Muscle of back (tissue), 11 donors: ENCODE results near the gene TMEM132C. TPM values are rescaled to one million over a fixed set of nuclear protein-coding genes. Genes with fewer than 3 reads are reported as not detected.

Source experiments
- DNase-seq, 3 donors: peaks; one replicate each; pipeline versions ENCODE4 v3.0.0 to v3.0.0-alpha.2; 2013
- polyA plus RNA-seq, 10 donors: library from polyadenylated mRNA; unstranded; fragments of 120-200 nt; gene quantifications; one replicate each; pipeline ENCODE4 v1.2.1, GENCODE V29; 2013; ENCODE audit not compliant: insufficient read length in 10 of 10

The TMEM132C gene
- polyA plus RNA-seq, 10 donors, result 1.9 to 29.1 (median 4.1) TPM

DNA sequence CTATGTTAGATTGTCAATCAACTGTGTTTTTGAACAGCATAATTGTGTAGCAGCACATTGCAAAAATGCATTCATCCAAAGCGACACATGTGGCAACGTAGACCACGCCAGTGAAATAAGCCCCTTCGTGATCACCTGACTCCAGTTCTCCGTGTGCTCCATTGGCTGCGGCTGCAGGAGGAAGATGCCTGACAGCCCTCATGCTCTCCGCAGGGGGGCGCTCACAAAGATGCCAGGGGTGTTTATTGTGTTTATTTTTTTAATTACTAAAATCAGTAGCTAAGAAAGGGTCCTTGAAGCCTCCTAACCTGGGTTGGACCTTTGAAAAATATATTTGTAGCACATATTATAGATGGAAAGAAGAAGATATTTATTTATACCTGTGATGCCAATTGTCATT is 440.5 kb downstream of the TMEM132C start:
- DNase-seq, result no peak

DNA sequence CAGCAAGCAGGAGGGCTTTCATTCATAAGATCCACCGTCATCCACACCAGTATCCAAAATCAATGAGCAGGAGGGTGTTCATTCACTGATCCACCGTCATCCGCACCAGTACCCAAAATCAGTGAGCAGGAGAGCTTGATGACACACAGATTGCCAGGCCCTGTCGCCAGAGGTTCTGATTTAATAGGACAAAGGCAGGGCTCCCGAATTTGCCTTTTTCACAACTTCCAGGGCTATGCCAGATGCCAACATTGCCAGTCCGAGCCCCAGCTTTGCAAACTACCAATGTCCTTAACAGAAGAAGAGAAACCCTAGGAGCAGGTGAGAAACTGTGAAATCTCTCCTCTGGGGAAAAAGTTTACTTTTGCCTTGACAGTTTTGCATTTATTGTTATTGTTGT is 441.8 kb downstream of the TMEM132C start:
- DNase-seq, result no peak

DNA sequence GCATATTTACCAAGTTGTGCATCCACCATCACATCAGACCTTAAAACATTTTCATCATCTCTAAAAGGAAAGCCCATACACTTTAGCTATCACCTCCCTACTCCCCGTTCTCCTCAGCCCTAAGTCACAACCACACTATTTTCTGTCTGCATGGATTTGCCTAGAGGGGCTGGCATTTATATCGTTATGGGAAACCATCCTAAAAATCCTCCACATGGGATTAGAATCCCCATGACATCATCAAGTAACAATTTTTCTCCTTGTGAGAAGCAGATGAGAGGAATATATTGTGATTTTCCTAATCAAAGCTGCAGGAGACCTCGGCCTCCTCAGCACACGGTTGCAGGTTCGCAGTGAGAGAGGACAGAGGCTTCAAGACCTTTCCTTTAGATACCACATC is 442.7 kb downstream of the TMEM132C start:
- DNase-seq, result no peak

DNA sequence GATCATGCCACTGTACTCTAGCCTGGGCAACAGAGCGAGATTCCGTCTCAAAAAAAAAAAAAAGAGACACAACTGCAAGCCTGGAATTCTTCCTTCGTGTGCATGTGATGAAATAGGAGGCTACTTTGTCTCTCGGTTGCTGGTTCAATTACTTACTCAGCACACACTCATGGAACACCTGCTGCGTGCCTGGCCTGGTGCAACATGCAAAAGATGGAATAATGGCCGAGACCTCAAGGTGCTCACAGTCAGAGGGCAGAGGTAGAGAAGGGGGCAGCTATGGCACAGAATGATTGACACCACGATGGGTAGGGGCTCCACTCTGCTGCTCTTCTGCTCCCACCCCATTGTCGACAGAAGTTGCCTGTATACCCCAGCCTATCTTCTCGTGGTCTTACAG is 444.5 kb downstream of the TMEM132C start:
- no peak for DNase-seq

GRCh38 chr12:128712622-128713021 is 445.7 kb downstream of the TMEM132C start:
- no peak for DNase-seq

- no peak for DNase-seq
These were observed 448.5 kb downstream of the TMEM132C start for GRCh38 chr12:128715485-128715884.

- DNase-seq, result no peak
These were observed 457.6 kb downstream of the TMEM132C start for GRCh38 chr12:128724468-128725046.

GRCh38 chr12:128726886-128727285 is 459.9 kb downstream of the TMEM132C start:
- no peak for DNase-seq

DNA sequence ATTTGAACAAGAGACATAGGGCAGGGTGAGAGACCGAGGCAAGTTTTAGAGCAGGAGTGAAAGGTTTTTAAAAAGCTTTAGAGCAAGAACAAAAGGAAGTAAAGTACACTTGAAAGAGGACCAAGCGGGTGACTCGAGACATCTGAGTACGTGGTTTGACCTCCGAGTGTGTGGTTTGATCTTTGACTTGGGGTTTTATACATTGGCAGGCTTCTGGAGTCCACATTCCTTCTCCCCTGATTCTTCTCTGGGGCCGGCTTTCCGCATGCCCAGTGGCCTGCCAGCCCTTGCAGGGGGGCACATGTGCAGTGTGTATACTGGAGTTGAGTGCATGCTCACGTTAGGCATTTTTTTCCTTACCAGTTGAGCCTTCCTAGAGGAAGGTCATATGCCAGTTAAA is 460.5 kb downstream of the TMEM132C start:
- DNase-seq, result no peak

- no peak for DNase-seq
These were observed 461.0 kb downstream of the TMEM132C start for GRCh38 chr12:128727999-128728398.

GRCh38 chr12:128729628-128730121 is 462.7 kb downstream of the TMEM132C start:
- DNase-seq, result no peak

GRCh38 chr12:128734371-128734770 is 467.4 kb downstream of the TMEM132C start:
- DNase-seq, result peak in 1 of 3 donors; percentile 22

GRCh38 chr12:128737292-128737966 is 470.5 kb downstream of the TMEM132C start:
- no peak for DNase-seq

DNA sequence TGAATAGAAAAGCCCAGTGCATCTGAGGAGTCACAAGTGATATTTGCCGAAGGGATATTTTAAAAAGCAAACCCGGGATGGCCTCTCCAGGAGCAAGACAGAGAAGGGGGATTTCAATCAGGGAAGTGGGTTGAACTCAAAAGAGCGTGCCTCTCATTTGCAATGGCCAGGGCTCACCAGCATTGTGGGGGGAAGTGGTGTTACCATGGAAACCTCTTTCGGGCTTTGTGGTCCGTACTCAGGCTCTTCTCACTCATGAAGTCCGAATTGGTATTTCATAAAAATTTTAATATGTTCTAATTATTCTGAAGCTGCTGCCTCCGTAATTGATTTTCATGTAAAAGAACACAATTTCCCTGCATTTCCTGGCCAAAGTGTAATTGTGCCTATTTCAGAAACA is 476.9 kb downstream of the TMEM132C start:
- no peak for DNase-seq

DNA sequence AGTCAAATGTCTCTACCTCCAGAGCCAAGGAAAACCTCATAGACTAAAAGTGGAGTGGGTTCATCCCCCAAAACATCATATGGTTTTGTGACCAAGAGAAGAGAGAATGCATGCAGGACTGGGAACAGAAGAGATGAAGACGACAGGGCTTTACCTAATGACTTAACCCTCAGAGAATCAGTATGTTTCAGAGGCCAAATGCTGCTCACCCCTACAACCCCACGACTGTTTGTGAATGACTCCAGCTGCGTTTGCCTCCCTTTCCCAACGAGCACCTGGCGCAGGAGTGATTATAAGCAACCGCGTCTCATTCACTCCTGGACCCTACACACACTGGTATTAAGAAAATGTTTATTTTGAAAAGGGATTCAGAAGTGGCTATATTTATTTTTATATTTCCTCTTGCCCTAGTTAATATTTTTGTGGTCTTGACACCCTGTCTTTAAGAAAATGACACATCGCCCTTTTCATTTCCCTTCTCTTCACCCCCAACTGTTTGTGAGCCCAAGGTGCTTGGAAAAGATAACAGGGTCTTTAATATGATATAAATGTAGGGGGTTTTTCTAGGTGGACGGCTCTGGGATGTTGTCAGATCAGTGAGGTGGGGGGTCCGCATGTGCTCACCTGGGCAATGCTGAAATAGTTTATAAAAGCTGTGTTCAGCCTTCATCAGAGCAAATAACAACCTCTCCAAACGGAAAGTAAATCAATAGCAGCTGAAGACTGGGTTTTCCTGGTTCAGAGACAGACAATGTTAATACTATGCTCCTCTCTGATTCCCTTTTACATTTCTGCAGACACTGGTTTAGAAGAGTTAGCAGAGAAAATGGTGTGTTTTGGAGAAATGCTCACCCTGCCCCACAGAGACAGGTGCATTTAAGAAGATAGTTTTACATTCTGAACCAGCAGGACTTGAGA is 479.1 kb downstream of the TMEM132C start:
- DNase-seq, result no peak

DNA sequence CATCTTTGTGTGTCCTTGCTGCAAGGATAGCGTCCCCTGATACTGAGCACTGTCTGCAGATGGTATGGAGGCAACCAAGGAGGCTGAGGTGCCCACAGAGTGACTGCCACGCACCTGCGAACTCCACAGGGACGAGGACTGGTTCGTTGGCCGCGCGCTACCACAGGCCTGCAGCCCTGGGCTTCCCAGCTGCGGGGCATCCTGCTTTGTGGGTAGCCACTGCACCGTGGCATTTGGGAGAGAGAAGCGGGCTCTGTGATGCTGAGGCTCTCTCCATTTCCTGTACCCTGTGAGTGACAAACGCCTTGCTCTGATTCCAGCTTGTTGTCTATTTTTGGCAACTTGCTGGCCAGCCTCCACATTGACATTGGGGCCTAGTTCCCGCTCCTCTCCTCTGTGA is 480.5 kb downstream of the TMEM132C start:
- no peak for DNase-seq

DNA sequence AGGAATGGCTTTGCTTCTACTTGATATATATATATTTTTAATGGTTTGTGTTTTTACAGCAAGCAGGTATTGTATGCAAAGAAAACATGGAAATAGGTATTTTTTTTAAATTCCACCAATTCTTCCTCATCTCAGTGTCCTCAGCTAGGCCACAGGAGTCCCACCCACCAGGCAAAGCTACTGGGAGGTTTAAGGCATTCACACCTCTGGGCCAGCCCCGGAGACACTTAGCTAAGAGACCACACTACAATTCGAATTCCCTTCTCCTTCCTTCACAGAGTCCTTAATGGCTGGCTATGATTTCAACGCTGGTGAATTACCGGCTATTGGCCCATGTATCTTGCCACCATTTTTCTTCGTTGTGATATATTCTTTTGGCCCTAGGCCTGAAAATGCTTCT is 485.4 kb downstream of the TMEM132C start:
- no peak for DNase-seq

- no peak for DNase-seq
These were observed 486.5 kb downstream of the TMEM132C start for GRCh38 chr12:128753438-128753837.

DNA sequence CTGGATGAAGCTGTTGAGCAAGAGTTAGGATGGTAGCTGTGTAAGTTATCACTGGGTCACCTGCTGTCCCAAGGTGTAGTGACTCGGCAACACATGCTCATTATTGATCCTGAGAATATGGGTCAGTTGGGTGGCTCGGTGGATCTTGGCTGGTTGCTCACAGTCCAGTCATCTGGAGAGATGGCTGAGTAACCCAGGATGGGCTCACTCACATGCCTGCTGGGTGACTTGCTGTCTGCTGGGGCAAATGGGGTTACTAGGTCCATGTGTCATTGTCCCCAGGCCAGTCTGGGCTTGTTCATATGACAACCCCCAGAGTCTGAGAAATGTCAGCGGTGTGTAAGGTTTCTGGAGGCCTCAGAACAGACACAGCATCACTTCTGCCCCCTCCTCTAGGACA is 487.3 kb downstream of the TMEM132C start:
- no peak for DNase-seq

DNA sequence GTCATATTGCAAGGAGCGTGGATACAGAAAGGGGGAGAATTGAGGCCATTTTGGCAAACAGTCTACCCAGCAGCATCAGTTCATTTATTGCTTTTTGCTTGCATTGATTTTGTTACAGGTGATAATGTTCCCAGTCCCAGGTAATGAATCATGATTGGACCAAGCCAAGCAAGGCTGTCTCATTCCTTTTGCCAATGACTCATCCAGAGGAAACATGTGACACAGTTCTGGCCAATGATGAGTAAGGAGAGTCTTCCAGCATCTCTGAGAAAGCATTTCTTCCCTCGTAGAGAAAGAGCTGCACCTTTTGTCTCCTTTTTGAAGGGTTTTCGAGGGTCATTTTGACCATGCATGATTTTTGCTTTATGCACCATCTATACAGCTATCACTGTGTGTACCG is 488.6 kb downstream of the TMEM132C start:
- DNase-seq, result no peak
